NCI-H69 (cell line): ENCODE data around the gene KCNS1.

Experiments used
- DNase-seq: peaks from one replicate; lab custom pipeline; 2025; lab: John Stamatoyannopoulos, UW

Gene KCNS1

GRCh38 chr20:45105317-45105716, 4.4 kb upstream of the KCNS1 start:
- no peak for DNase-seq

GRCh38 chr20:45104786-45105185, 3.9 kb upstream of the KCNS1 start:
- no peak for DNase-seq

GRCh38 chr20:45103072-45103471, 2.1 kb upstream of the KCNS1 start:
- no peak for DNase-seq

- no peak for DNase-seq
Measured at GRCh38 chr20:45101333-45101850, 465 bp upstream of the KCNS1 start.

- no peak for DNase-seq
Measured at GRCh38 chr20:45098103-45098773, 2.7 kb downstream of the KCNS1 start.

- DNase-seq: no peak
Measured at GRCh38 chr20:45097485-45098102, 3.3 kb downstream of the KCNS1 start.

GRCh38 chr20:45096781-45097180, 4.1 kb downstream of the KCNS1 start:
- DNase-seq: no peak

- DNase-seq: peak; percentile 43
Measured at GRCh38 chr20:45095805-45096238, 5.1 kb downstream of the KCNS1 start.

- DNase-seq: no peak
Measured at GRCh38 chr20:45094864-45095574, 5.9 kb downstream of the KCNS1 start.

- no peak for DNase-seq
Measured at GRCh38 chr20:45094201-45094600, 6.7 kb downstream of the KCNS1 start.

GRCh38 chr20:45092898-45093297, 8.0 kb downstream of the KCNS1 start:
- no peak for DNase-seq

GRCh38 chr20:45091366-45091765, 9.6 kb downstream of the KCNS1 start:
- no peak for DNase-seq

GRCh38 chr20:45090481-45090880, 10.4 kb downstream of the KCNS1 start:
- DNase-seq: no peak

- DNase-seq: no peak
Measured at GRCh38 chr20:45088247-45088646, 12.7 kb downstream of the KCNS1 start.

GRCh38 chr20:45087814-45088213, 13.1 kb downstream of the KCNS1 start:
- no peak for DNase-seq

GRCh38 chr20:45087097-45087790, 13.7 kb downstream of the KCNS1 start:
- DNase-seq: no peak

- no peak for DNase-seq
Measured at GRCh38 chr20:45085867-45086266, 15.1 kb downstream of the KCNS1 start.

GRCh38 chr20:45085289-45085688, 15.6 kb downstream of the KCNS1 start:
- DNase-seq: no peak

GRCh38 chr20:45083127-45083526, 17.8 kb downstream of the KCNS1 start:
- DNase-seq: no peak

- DNase-seq: no peak
Measured at GRCh38 chr20:45082468-45082867, 18.5 kb downstream of the KCNS1 start.

GRCh38 chr20:45080867-45081624, 19.9 kb downstream of the KCNS1 start:
- peak; percentile 34 for DNase-seq

GRCh38 chr20:45077559-45077958, 23.4 kb downstream of the KCNS1 start:
- no peak for DNase-seq
